Neural progenitor cell (in vitro differentiated cells): ENCODE measurements around the gene VILL. TPM values are rescaled to one million over a fixed set of nuclear protein-coding genes. Genes with fewer than 3 reads are reported as not detected.
A peak's percentile ranks its signal among the peaks of the same experiment; 100 is the strongest.

Experiments used
- DNase-seq: peaks from one replicate; pipeline ENCODE4 v3.0.0-alpha.2; 2016; ENCODE audit warnings: low spot score
- H2AFZ ChIP-seq: fragments of 200-600 bp; sonication (generic); replicated peaks from 2 replicates; pipeline ENCODE4 v1.6.1; 2016; ENCODE audit warnings: antibody characterized with exemption
- H3F3A ChIP-seq: fragments of 200-600 bp; sonication (generic); 2 replicates; pipeline ENCODE4 v1.6.1; 2016; ENCODE audit warnings: antibody characterized with exemption, low read depth
- H3K27ac ChIP-seq: fragments of 200-600 bp; sonication (generic); 2 replicates; pipeline ENCODE4 v1.5.1; 2016; ENCODE audit warnings: mild to moderate bottlenecking
- H3K27me3 ChIP-seq: fragments of 200-600 bp; sonication (generic); 2 replicates; pipeline ENCODE4 v1.6.1; 2016; ENCODE audit warnings: mild to moderate bottlenecking, moderate library complexity
- H3K36me3 ChIP-seq: fragments of 200-600 bp; sonication (generic); 2 replicates; pipeline ENCODE4 v1.5.1; 2016
- H3K4me1 ChIP-seq: fragments of 200-600 bp; sonication (generic); 2 replicates; pipeline ENCODE4 v1.6.1; 2016; ENCODE audit warnings: mixed run types
- H3K4me2 ChIP-seq: fragments of 200-600 bp; sonication (generic); 2 replicates; pipeline ENCODE4 v1.6.1; 2016
- H3K4me3 ChIP-seq: fragments of 200-600 bp; sonication (generic); 2 replicates; pipeline ENCODE4 v1.5.1; 2016
- H3K79me2 ChIP-seq: fragments of 200-600 bp; sonication (generic); 2 replicates; pipeline ENCODE4 v1.6.1; 2016; ENCODE audit warnings: low read depth
- H3K9ac ChIP-seq: fragments of 200-600 bp; sonication (generic); 2 replicates; pipeline ENCODE4 v1.6.1; 2016
- H3K9me3 ChIP-seq: fragments of 200-600 bp; sonication (generic); 2 replicates; pipeline ENCODE4 v1.5.1; 2016; ENCODE audit warnings: low read depth
- H4K20me1 ChIP-seq: fragments of 200-600 bp; sonication (generic); 2 replicates; pipeline ENCODE4 v1.6.1; 2016; ENCODE audit warnings: low read depth
- H3K27ac Mint-ChIP-seq: 3 replicates; pipeline ENCODE4 v1.8.0; 2021; ENCODE audit warnings: mixed read lengths
- H3K27me3 Mint-ChIP-seq: 2 replicates; pipeline ENCODE4 v1.8.0; 2022; ENCODE audit warnings: low read depth, mild to moderate bottlenecking, inconsistent platforms, moderate library complexity, mixed read lengths; ENCODE audit not compliant: insufficient read depth
- H3K36me3 Mint-ChIP-seq: 3 replicates; pipeline ENCODE4 v1.8.0; 2021; ENCODE audit warnings: mixed read lengths
- H3K4me1 Mint-ChIP-seq: 3 replicates; pipeline ENCODE4 v1.8.0; 2021; ENCODE audit warnings: mixed read lengths
- H3K4me3 Mint-ChIP-seq: 3 replicates; pipeline ENCODE4 v1.8.0; 2021; ENCODE audit warnings: mild to moderate bottlenecking, moderate library complexity, mixed read lengths
- H3K9me3 Mint-ChIP-seq: 3 replicates; pipeline ENCODE4 v1.8.0; 2020; ENCODE audit warnings: mixed read lengths
- EZH2 ChIP-seq: fragments of 200-600 bp; sonication (generic); IDR thresholded peaks from 2 replicates; pipeline ENCODE4 v1.6.1; 2017; ENCODE audit warnings: antibody characterized with exemption, mild to moderate bottlenecking, moderate library complexity
- EZH2phosphoT487 ChIP-seq: fragments of 200-600 bp; sonication (generic); IDR thresholded peaks from 2 replicates; pipeline ENCODE4 v1.6.1; 2017; ENCODE audit warnings: antibody characterized with exemption
- total RNA-seq: library from RNA; depleted of rRNA; stranded (reverse); fragments of >200 nt; gene quantifications from 2 replicates; pipeline ENCODE4 v1.2.3, GENCODE V29; 2015; ENCODE audit warnings: low replicate concordance
- TF ChIP-seq, protein P1 (sequence below): fragments of 200-600 bp; sonication (generic); IDR thresholded peaks from 2 replicates; pipeline ENCODE4 v1.5.1; 2017; ENCODE audit warnings: antibody characterized with exemption, mild to moderate bottlenecking

Gene VILL
- total RNA-seq, 1 donor from 2014 or later: 4.9 TPM

DNA sequence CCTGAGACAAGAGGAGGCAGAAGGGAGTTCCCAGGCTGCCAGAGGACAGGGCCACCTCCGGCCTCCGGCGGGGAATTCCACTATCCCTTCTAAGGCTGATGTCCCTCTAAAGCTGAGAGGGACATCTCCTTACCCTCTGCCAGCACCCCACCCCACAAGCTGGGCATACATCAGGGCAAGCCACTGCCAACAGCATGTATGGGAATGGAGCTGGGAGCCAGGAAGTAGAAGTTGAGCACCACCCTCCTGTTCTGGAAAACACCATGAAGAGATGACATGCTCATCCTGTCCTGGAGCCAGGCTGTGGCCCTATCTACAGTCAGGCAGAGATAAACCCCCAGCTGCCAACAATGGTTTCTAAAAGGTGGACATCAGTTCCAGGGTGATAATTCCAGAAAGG, 31.7 kb downstream of the VILL start:
- DNase-seq: no peak
- Histone ChIP-seq H3K36me3 (no peaks in the 10 kb centered on the region), H3K27ac (no peak overlapping the region), H3K79me2 (peaks cover 10% of the 10 kb centered on the region), H3F3A (peaks cover 8% of the 10 kb centered on the region), H3K27me3 (peaks cover 25% of the 10 kb centered on the region), H2AFZ (no peak overlapping the region), H4K20me1 (peaks cover 61% of the 10 kb centered on the region), H3K4me3 (no peak overlapping the region), H3K4me2 (no peak overlapping the region), H3K4me1 (no peaks in the 10 kb centered on the region), H3K9me3 (no peaks in the 10 kb centered on the region), H3K9ac (no peak overlapping the region)
- H3K4me1 Mint-ChIP-seq: peaks cover 11% of the 10 kb centered on the region
- H3K36me3 Mint-ChIP-seq: no peaks in the 10 kb centered on the region
- no peaks in the 10 kb centered on the region for H3K9me3 Mint-ChIP-seq
- H3K4me3 Mint-ChIP-seq: no peak overlapping the region
- H3K27me3 Mint-ChIP-seq: peaks cover 8% of the 10 kb centered on the region
- no peak overlapping the region for H3K27ac Mint-ChIP-seq
- TF ChIP-seq, protein P1, sequence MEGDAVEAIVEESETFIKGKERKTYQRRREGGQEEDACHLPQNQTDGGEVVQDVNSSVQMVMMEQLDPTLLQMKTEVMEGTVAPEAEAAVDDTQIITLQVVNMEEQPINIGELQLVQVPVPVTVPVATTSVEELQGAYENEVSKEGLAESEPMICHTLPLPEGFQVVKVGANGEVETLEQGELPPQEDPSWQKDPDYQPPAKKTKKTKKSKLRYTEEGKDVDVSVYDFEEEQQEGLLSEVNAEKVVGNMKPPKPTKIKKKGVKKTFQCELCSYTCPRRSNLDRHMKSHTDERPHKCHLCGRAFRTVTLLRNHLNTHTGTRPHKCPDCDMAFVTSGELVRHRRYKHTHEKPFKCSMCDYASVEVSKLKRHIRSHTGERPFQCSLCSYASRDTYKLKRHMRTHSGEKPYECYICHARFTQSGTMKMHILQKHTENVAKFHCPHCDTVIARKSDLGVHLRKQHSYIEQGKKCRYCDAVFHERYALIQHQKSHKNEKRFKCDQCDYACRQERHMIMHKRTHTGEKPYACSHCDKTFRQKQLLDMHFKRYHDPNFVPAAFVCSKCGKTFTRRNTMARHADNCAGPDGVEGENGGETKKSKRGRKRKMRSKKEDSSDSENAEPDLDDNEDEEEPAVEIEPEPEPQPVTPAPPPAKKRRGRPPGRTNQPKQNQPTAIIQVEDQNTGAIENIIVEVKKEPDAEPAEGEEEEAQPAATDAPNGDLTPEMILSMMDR: no peak
- TF ChIP-seq EZH2 (no peak), EZH2phosphoT487 (no peak)

DNA sequence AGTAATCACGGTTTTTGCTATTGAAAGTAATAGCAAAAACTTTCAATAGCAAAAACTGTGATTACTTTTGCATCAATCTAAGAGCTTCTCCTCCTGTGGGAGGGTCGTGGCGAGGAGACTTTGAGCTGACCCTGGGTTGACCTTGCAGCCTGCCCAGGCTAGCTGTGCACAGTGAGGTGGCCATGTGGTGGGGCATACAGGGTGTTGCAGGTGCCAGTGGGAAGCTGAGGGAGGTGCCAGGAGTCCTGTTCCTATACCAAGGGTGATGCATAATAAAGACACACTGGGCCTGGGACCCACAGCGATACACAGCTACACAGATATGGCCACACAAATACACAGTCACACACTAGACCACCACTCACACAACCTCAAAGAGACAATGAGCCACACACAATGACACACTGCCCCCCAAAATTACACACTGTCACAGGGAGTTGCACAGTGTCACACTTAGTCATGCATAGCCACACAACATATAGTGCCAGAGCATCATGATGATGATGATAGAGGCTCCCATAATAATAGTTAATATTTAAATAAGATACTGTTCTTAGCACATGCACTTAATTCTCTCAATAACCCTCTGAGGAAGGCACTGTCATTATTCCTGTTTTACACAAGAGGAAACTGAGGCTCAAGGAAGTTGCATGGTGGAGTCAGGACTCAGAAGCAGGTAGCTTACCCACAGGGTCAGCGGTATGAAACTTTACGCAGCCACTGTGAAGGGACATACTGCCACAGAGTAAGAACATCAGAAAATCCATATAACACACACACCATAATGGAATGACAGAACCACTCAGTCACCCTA, 32.5 kb downstream of the VILL start:
- H3K79me2 ChIP-seq: peaks cover 10% of the 10 kb centered on the region
- no peak for TF ChIP-seq EZH2phosphoT487
- no peak for TF ChIP-seq EZH2
- TF ChIP-seq, protein P1: no peak
- H3K9ac ChIP-seq: no peak overlapping the region
- H3K4me1 Mint-ChIP-seq: peaks cover 15% of the 10 kb centered on the region
- H3K9me3 ChIP-seq: no peaks in the 10 kb centered on the region
- peaks cover 33% of the 10 kb centered on the region for H3K27me3 ChIP-seq
- no peak overlapping the region for H3K27ac ChIP-seq
- H3K36me3 ChIP-seq: no peaks in the 10 kb centered on the region
- no peak overlapping the region for H3K4me3 ChIP-seq
- DNase-seq: no peak
- no peaks in the 10 kb centered on the region for H3K9me3 Mint-ChIP-seq
- peaks cover 8% of the 10 kb centered on the region for H3F3A ChIP-seq
- H3K36me3 Mint-ChIP-seq: no peaks in the 10 kb centered on the region
- H3K4me2 ChIP-seq: peak overlapping the region; percentile 83
- peaks cover 69% of the 10 kb centered on the region for H4K20me1 ChIP-seq
- H3K4me3 Mint-ChIP-seq: peak overlapping the region; percentile 92
- no peak overlapping the region for H3K27ac Mint-ChIP-seq
- H3K27me3 Mint-ChIP-seq: peaks cover 15% of the 10 kb centered on the region
- no peak overlapping the region for H2AFZ ChIP-seq
- no peaks in the 10 kb centered on the region for H3K4me1 ChIP-seq

DNA sequence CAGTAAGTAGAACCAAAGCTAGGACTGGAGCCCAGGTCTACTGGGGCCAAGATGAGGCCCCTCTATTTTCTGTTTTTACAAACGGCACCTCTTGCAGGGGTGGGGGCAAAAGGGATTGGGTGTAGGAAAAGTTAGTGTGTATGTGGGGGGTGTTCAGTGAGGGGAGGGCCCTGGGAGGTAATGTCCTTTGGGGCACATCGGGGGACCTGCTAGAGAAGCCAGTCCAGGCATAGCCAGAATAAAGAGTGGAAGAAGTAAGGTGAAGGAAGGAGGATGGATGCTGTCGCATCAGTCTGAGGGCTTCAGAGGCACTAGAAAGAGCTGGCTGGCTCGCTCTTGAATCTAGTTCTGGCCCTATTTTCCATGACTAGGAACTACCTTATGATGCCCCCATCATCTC, 36.3 kb downstream of the VILL start:
- H3K27ac ChIP-seq: no peak overlapping the region
- peaks cover 22% of the 10 kb centered on the region for H3K4me1 Mint-ChIP-seq
- peaks cover 14% of the 10 kb centered on the region for H3F3A ChIP-seq
- no peaks in the 10 kb centered on the region for H3K36me3 Mint-ChIP-seq
- H2AFZ ChIP-seq: no peak overlapping the region
- no peaks in the 10 kb centered on the region for H3K9me3 ChIP-seq
- H3K27me3 ChIP-seq: peaks cover 69% of the 10 kb centered on the region
- H3K36me3 ChIP-seq: no peaks in the 10 kb centered on the region
- peaks cover 4% of the 10 kb centered on the region for H3K4me1 ChIP-seq
- no peak overlapping the region for H3K4me3 Mint-ChIP-seq
- no peak overlapping the region for H3K4me2 ChIP-seq
- H3K27ac Mint-ChIP-seq: no peak overlapping the region
- DNase-seq: no peak
- H4K20me1 ChIP-seq: peaks cover 58% of the 10 kb centered on the region
- TF ChIP-seq, protein P1: no peak
- no peak for TF ChIP-seq EZH2
- TF ChIP-seq EZH2phosphoT487: no peak
- peaks cover 21% of the 10 kb centered on the region for H3K27me3 Mint-ChIP-seq
- H3K79me2 ChIP-seq: peaks cover 10% of the 10 kb centered on the region
- H3K4me3 ChIP-seq: no peak overlapping the region
- H3K9me3 Mint-ChIP-seq: no peaks in the 10 kb centered on the region
- H3K9ac ChIP-seq: no peak overlapping the region
